Measurements from ENCODE around the gene COL21A1.

GRCh38 chr6:56076033-56076432 lies 171.3 kb downstream of the COL21A1 start:
- no peak for TF ChIP-seq CTCF (IDR thresholded peaks at IDR 0.05; ENCODE audit: insufficient read depth, low read depth, low read length)
- TF ChIP-seq EZH2 (IDR thresholded peaks at IDR 0.05; ENCODE audit: insufficient read depth, low read length), result no peak
